GM23338 (cell line): ENCODE data around the gene MYORG. TPM values are rescaled to one million over a fixed set of nuclear protein-coding genes. Genes with fewer than 3 reads are reported as not detected.

ENCODE experiments used
- ATAC-seq: fragments of 200-7000 bp; cut with Tn5 transposase; 3 replicates; pipeline ENCODE4 v1.9.1; 2020
- DNase-seq: peaks from one replicate; pipeline ENCODE4 v3.0.0-alpha.2; 2015; ENCODE audit warnings: low spot score
- H2AFZ ChIP-seq: fragments of 200-600 bp; sonication (generic); 2 replicates; pipeline ENCODE4 v1.8.0; 2016; ENCODE audit warnings: antibody characterized with exemption, mild to moderate bottlenecking, moderate library complexity
- H3F3A ChIP-seq: fragments of 200-600 bp; sonication (generic); replicated peaks from 2 replicates; pipeline ENCODE4 v1.8.0; 2017; ENCODE audit warnings: antibody characterized with exemption, mixed run types, low read depth
- H3K27ac ChIP-seq: fragments of 200-600 bp; sonication (generic); 2 replicates; pipeline ENCODE4 v1.6.1; 2016; ENCODE audit warnings: low read depth
- H3K27me3 ChIP-seq: fragments of 200-600 bp; sonication (generic); 2 replicates; pipeline ENCODE4 v1.8.0; 2016; ENCODE audit warnings: mild to moderate bottlenecking, mixed run types, moderate library complexity; ENCODE audit not compliant: insufficient read depth
- H3K36me3 ChIP-seq: fragments of 200-600 bp; sonication (generic); 2 replicates; pipeline ENCODE4 v1.8.0; 2016; ENCODE audit warnings: mild to moderate bottlenecking; ENCODE audit not compliant: insufficient read depth
- H3K4me1 ChIP-seq: fragments of 200-600 bp; sonication (generic); 2 replicates; pipeline ENCODE4 v1.8.0; 2016; ENCODE audit warnings: mild to moderate bottlenecking, moderate library complexity; ENCODE audit not compliant: insufficient read depth
- H3K4me2 ChIP-seq: fragments of 200-600 bp; sonication (generic); 2 replicates; pipeline ENCODE4 v1.7.1; 2017; ENCODE audit warnings: mixed run types
- H3K4me3 ChIP-seq: fragments of 200-600 bp; sonication (generic); 2 replicates; pipeline ENCODE4 v1.6.1; 2016; ENCODE audit warnings: mixed run types
- H3K79me2 ChIP-seq: fragments of 200-600 bp; sonication (generic); replicated peaks from 2 replicates; pipeline ENCODE4 v1.8.0; 2017; ENCODE audit warnings: mild to moderate bottlenecking; ENCODE audit not compliant: insufficient read depth
- H3K9me2 ChIP-seq: fragments of 200-600 bp; sonication (generic); 2 replicates; pipeline ENCODE4 v1.8.0; 2017; ENCODE audit not compliant: insufficient read depth
- H4K20me1 ChIP-seq: fragments of 200-600 bp; sonication (generic); replicated peaks from 2 replicates; pipeline ENCODE4 v1.8.0; 2017; ENCODE audit warnings: mild to moderate bottlenecking; ENCODE audit not compliant: insufficient read depth
- H3K27ac Mint-ChIP-seq: 2 replicates; pipeline ENCODE4 v1.8.0; 2020; ENCODE audit warnings: inconsistent platforms, mild to moderate bottlenecking, moderate library complexity, mixed read lengths
- H3K27me3 Mint-ChIP-seq: 3 replicates; pipeline ENCODE4 v1.8.0; 2022; ENCODE audit warnings: low read depth, mild to moderate bottlenecking, moderate library complexity, mixed read lengths, inconsistent platforms; ENCODE audit not compliant: insufficient read depth, poor library complexity
- H3K36me3 Mint-ChIP-seq: 3 replicates; pipeline ENCODE4 v1.8.0; 2021; ENCODE audit warnings: low read depth, mild to moderate bottlenecking, inconsistent platforms, moderate library complexity, mixed read lengths
- H3K4me1 Mint-ChIP-seq: 3 replicates; pipeline ENCODE4 v1.8.0; 2020; ENCODE audit warnings: mild to moderate bottlenecking, inconsistent platforms, mixed read lengths
- H3K4me3 Mint-ChIP-seq: 3 replicates; pipeline ENCODE4 v1.8.0; 2021; ENCODE audit warnings: moderate library complexity, mild to moderate bottlenecking, inconsistent platforms, mixed read lengths
- H3K9me3 Mint-ChIP-seq: 3 replicates; pipeline ENCODE4 v1.8.0; 2020; ENCODE audit warnings: moderate library complexity, mild to moderate bottlenecking, inconsistent platforms, mixed read lengths
- ETS1 ChIP-seq: IDR thresholded peaks from 2 replicates; pipeline ENCODE4 v1.6.1; 2016; ENCODE audit warnings: antibody characterized with exemption
- EZH2 ChIP-seq: fragments of 200-600 bp; sonication (generic); IDR thresholded peaks from one replicate; pipeline ENCODE4 v1.8.0; 2017; ENCODE audit warnings: antibody characterized with exemption, mild to moderate bottlenecking, low read depth; ENCODE audit not compliant: unreplicated experiment
- POLR2AphosphoS5 ChIP-seq: IDR thresholded peaks from 2 replicates; pipeline ENCODE4 v1.6.1; 2016; ENCODE audit warnings: antibody characterized with exemption, low read depth
- polyA plus RNA-seq: library from polyadenylated mRNA; unstranded; fragments of >200 nt; fragmentation: Nextera tagmentation; extraction: Ambion mirVana; gene quantifications from 2 replicates; pipeline ENCODE4 v1.2.1, GENCODE V29; 2016
- total RNA-seq: library from RNA; depleted of rRNA; stranded (reverse); fragments of >200 nt; shearing (Covaris generic); gene quantifications from 2 replicates; pipeline ENCODE4 v1.2.3, GENCODE V29; 2014
- TF ChIP-seq, protein P1 (sequence below): IDR thresholded peaks from one replicate; pipeline ENCODE4 v1.6.1; 2018; ENCODE audit warnings: antibody characterized with exemption; ENCODE audit not compliant: unreplicated experiment

Gene MYORG
- total and polyA plus RNA-seq, 2 experiments from 2014 or later = 1.5 to 7.3 TPM

- H3K36me3 ChIP-seq = no peaks in the 10 kb centered on the region
- Mint-ChIP-seq H3K27me3 (peaks cover 9% of the 10 kb centered on the region), H3K9me3 (no peaks in the 10 kb centered on the region; the same call in 2 of the 3 replicates), H3K27ac (no peak overlapping the region), H3K4me1 (peaks cover 4% of the 10 kb centered on the region; the same call in 1 of the 3 replicates), H3K4me3 (no peak overlapping the region), H3K36me3 (peaks cover 4% of the 10 kb centered on the region; the same call in 1 of the 3 replicates)
- no peak overlapping the region for H3K4me3 ChIP-seq
- H2AFZ ChIP-seq = no peak overlapping the region
- no peak for TF ChIP-seq POLR2AphosphoS5
- no peaks in the 10 kb centered on the region for H4K20me1 ChIP-seq
- H3K4me2 ChIP-seq = no peak overlapping the region
- ATAC-seq (peak; percentile 56), DNase-seq (no peak)
- no peaks in the 10 kb centered on the region for H3K9me2 ChIP-seq
- H3K4me1 ChIP-seq = no peaks in the 10 kb centered on the region
- H3K79me2 ChIP-seq = no peaks in the 10 kb centered on the region
- H3K27me3 ChIP-seq = no peaks in the 10 kb centered on the region
- no peak overlapping the region for H3K27ac ChIP-seq
- no peaks in the 10 kb centered on the region for H3F3A ChIP-seq
Measured at GRCh38 chr9:34346873-34347799, 29.6 kb downstream of the MYORG start.

- no peak overlapping the region for H3K27ac ChIP-seq
- no peaks in the 10 kb centered on the region for H3K36me3 ChIP-seq
- ATAC-seq (no peak), DNase-seq (no peak)
- Mint-ChIP-seq H3K27ac (0 out of 2 replicates have a peak overlapping the region, but pooled peaks have one; percentile 59), H3K9me3 (no peaks in the 10 kb centered on the region; the same call in 2 of the 3 replicates), H3K36me3 (peaks cover 19% of the 10 kb centered on the region; the same call in 2 of the 3 replicates), H3K4me1 (peaks cover 4% of the 10 kb centered on the region; the same call in 1 of the 3 replicates), H3K27me3 (peaks cover 9% of the 10 kb centered on the region), H3K4me3 (no peak overlapping the region)
- no peak overlapping the region for H2AFZ ChIP-seq
- no peak overlapping the region for H3K4me3 ChIP-seq
- no peaks in the 10 kb centered on the region for H3K27me3 ChIP-seq
- H3K4me2 ChIP-seq = no peak overlapping the region
- no peaks in the 10 kb centered on the region for H3K9me2 ChIP-seq
- TF ChIP-seq ETS1 (no peak), EZH2 (no peak)
- TF ChIP-seq, protein P1, sequence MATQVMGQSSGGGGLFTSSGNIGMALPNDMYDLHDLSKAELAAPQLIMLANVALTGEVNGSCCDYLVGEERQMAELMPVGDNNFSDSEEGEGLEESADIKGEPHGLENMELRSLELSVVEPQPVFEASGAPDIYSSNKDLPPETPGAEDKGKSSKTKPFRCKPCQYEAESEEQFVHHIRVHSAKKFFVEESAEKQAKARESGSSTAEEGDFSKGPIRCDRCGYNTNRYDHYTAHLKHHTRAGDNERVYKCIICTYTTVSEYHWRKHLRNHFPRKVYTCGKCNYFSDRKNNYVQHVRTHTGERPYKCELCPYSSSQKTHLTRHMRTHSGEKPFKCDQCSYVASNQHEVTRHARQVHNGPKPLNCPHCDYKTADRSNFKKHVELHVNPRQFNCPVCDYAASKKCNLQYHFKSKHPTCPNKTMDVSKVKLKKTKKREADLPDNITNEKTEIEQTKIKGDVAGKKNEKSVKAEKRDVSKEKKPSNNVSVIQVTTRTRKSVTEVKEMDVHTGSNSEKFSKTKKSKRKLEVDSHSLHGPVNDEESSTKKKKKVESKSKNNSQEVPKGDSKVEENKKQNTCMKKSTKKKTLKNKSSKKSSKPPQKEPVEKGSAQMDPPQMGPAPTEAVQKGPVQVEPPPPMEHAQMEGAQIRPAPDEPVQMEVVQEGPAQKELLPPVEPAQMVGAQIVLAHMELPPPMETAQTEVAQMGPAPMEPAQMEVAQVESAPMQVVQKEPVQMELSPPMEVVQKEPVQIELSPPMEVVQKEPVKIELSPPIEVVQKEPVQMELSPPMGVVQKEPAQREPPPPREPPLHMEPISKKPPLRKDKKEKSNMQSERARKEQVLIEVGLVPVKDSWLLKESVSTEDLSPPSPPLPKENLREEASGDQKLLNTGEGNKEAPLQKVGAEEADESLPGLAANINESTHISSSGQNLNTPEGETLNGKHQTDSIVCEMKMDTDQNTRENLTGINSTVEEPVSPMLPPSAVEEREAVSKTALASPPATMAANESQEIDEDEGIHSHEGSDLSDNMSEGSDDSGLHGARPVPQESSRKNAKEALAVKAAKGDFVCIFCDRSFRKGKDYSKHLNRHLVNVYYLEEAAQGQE = no peak
- H3K4me1 ChIP-seq = no peaks in the 10 kb centered on the region
- no peaks in the 10 kb centered on the region for H3K79me2 ChIP-seq
- no peaks in the 10 kb centered on the region for H4K20me1 ChIP-seq
- no peaks in the 10 kb centered on the region for H3F3A ChIP-seq
Measured at GRCh38 chr9:34343605-34344004, 33.1 kb downstream of the MYORG start.
